Gastrocnemius medialis (tissue), 4 donors: ENCODE data around the gene CACTIN. TPM values are rescaled to one million over a fixed set of nuclear protein-coding genes. Genes with fewer than 3 reads are reported as not detected.

Experiments
- ATAC-seq, 2 donors: fragments of 150-250 bp; one replicate each; pipeline ENCODE4 v1.9.1; 2016
- DNase-seq, 2 donors: peaks; one replicate each; pipeline ENCODE4 v3.0.0-alpha.2; 2019
- H3K27ac ChIP-seq, 4 donors: fragments of 200-600 bp; sonication (generic); 1 replicate in 1 of 4; 2 replicates in 3 of 4; pipeline ENCODE4 v1.5.1; 2016 to 2018; ENCODE audit warnings: mild to moderate bottlenecking in 2 of 4, moderate library complexity in 1 of 4
- H3K27me3 ChIP-seq, 3 donors: fragments of 200-600 bp; sonication (generic) in 2 of 3; 1 replicate in 1 of 3; 2 replicates in 2 of 3; pipeline versions ENCODE4 v1.5.1 to v1.6.0; 2016 to 2019; ENCODE audit warnings: mild to moderate bottlenecking in 1 of 3, moderate library complexity in 1 of 3
- H3K36me3 ChIP-seq, 2 donors: fragments of 200-600 bp; sonication (generic) in 1 of 2; one replicate each; pipeline ENCODE4 v1.5.1; 2017 to 2018
- H3K4me1 ChIP-seq, 2 donors: fragments of 200-600 bp; sonication (generic) in 1 of 2; one replicate each; pipeline ENCODE4 v1.5.1; 2016 to 2017; ENCODE audit warnings: mild to moderate bottlenecking in 2 of 2
- H3K4me3 ChIP-seq, 4 donors: fragments of 200-600 bp; sonication (generic) in 3 of 4; 1 replicate in 1 of 4; 2 replicates in 3 of 4; pipeline ENCODE4 v1.5.1; 2016 to 2019; ENCODE audit warnings: mild to moderate bottlenecking in 2 of 4
- H3K9me3 ChIP-seq, 3 donors: fragments of 200-600 bp; sonication (generic) in 2 of 3; 1 replicate in 1 of 3; 2 replicates in 2 of 3; pipeline ENCODE4 v1.5.1; 2016 to 2019
- POLR2A ChIP-seq, 2 donors: fragments of 450-650 bp; IDR thresholded peaks; one replicate each; pipeline ENCODE4 v1.6.1; 2017; ENCODE audit warnings: antibody characterized with exemption in 2 of 2, mild to moderate bottlenecking in 2 of 2, moderate library complexity in 2 of 2
- in situ Hi-C, 4 donors: fragments of 200-750 bp; cut with MboI; loops; one replicate each; pipeline versions ENCODE4 v1.15.0 to v1.8.0; 2017; ENCODE audit warnings: low sequenced_read_pairs in 4 of 4
- intact Hi-C: fragments of 100-400 bp; cut with DNase I; formaldehyde crosslinking; loops from one replicate; pipeline ENCODE4 v1.15.1; 2023; ENCODE audit warnings: low total_unique reads
- total RNA-seq, 4 donors: library from RNA; depleted of rRNA; stranded (reverse); fragments of >200 nt; gene quantifications; one replicate each; pipeline versions ENCODE4 v1.1.0 to v1.2.3, GENCODE V29; 2016
- TF ChIP-seq, protein P1 (sequence below), 5 experiments: fragments of 450-650 bp in 3 of 5; fragments of 200-600 bp in 2 of 5; sonication (generic) in 2 of 5; IDR thresholded peaks in 4 of 5; conservative IDR thresholded peaks in 1 of 5; 1 replicate in 4 of 5; 2 replicates in 1 of 5; pipeline ENCODE4 v1.5.1; 2016 to 2019; ENCODE audit warnings: antibody characterized with exemption in 5 of 5, mild to moderate bottlenecking in 3 of 5, moderate library complexity in 3 of 5

CACTIN gene
- total RNA-seq, 4 donors from 2014 or later = 19.5 to 28.4 (median 27.4) TPM

DNA sequence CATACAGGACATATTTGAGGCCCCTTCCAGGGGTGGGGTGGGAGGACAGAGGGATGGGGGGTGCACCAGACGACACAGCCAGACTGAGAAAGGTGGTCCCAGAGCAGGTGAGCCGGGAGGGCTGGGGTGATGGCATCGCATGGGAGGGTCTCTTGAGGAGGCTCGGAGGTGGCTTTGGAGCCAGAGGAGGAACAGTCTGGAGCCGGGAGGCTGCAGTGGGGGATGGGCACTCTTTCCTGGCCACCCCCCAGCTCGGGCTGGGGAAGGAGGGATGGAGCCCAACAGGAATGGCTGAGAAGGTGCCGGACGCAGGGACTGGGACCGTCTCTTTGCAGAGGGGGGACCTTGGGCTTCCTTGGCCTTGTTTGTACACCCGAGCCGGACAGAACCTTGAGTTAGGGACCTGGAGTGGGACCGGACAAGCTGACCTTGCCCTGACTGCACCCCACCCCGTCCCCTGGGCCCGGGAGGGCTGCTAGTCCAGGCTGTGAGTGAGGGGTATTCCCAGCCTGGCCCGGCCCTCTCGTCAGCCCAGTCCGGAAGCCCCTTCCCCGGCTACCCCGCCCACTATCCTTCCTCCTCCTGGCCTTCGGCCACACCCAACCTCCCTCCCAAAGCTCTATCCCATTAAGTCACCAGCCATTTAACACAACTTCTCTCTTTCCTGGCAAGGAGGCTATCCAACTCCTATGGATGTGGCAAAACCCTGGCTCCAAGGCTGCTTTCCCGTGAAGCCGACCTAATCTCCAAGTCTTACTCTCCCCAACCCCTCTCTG, 19.1 kb downstream of the CACTIN start:
- TF ChIP-seq, protein P1, sequence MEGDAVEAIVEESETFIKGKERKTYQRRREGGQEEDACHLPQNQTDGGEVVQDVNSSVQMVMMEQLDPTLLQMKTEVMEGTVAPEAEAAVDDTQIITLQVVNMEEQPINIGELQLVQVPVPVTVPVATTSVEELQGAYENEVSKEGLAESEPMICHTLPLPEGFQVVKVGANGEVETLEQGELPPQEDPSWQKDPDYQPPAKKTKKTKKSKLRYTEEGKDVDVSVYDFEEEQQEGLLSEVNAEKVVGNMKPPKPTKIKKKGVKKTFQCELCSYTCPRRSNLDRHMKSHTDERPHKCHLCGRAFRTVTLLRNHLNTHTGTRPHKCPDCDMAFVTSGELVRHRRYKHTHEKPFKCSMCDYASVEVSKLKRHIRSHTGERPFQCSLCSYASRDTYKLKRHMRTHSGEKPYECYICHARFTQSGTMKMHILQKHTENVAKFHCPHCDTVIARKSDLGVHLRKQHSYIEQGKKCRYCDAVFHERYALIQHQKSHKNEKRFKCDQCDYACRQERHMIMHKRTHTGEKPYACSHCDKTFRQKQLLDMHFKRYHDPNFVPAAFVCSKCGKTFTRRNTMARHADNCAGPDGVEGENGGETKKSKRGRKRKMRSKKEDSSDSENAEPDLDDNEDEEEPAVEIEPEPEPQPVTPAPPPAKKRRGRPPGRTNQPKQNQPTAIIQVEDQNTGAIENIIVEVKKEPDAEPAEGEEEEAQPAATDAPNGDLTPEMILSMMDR (IDR thresholded peaks at IDR 0.05 in 4 of 5, conservative IDR thresholded peaks at IDR 0.05 in 1 of 5) = no peak
- peak in 1 of 2 donors; percentile 19 for TF ChIP-seq POLR2A (IDR thresholded peaks at IDR 0.05)
- Histone ChIP-seq H3K4me3 (peak overlapping the region; percentile 53 to 58 (median 56)), H3K27ac (peak overlapping the region; percentile 62 to 80 (median 74)), H3K36me3 (peaks cover 3 to 22% of the 10 kb centered on the region in 2 donors), H3K4me1 (peaks cover 8 to 23% of the 10 kb centered on the region in 2 donors), H3K9me3 (no peaks in the 10 kb centered on the region), H3K27me3 (peaks cover 20 to 21% (median 20%) of the 10 kb centered on the region in 3 donors)
- in situ Hi-C loops (no loop called here), intact Hi-C loops (no loop called here)
- DNase-seq (no peak), ATAC-seq (peak; percentile 30 to 31)

DNA sequence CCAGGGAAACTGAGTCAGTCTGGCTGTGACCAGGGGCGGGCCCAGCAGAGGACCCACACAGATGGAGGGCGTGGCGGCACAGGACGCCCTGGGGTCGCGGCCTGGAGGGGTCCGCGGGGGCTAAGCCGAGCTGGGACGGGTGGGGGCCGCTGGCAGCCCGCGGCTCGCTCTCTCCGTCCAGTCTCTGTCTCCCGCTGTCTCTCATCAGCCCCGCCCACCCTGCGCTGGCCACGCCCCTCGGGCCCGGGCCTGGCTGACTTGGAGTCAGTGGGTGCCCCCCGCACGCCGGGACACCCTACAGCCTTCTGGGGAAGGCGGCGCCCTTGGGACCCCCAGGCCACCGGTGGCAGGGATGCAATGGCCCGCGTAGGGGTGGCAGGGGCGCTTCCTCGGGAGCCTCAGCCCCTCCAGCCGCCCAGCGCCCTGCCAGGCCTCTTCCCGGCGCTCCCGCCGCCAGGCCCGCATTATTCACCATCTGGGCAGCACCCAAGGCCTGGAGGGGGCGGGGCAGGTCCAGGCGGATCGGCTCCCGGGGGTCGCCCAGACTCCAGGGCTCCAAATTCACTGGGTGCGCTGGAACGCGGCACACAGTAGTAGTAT, 19.8 kb downstream of the CACTIN start, which contains the start of gene TBXA2R:
TBXA2R (minus strand) TSS at position 186 of the 600 bp plus-strand sequence. CDS start 6,241 bp downstream, outside the sequence.
- peaks cover 2 to 15% of the 10 kb centered on the region in 2 donors for H3K36me3 ChIP-seq
- ATAC-seq (peak; percentile 44 to 45), DNase-seq (peak in 1 of 2 donors; percentile 28)
- intact Hi-C loops = no loop called here
- H3K4me3 ChIP-seq = peak within 1 kb of the TSS; percentile 53 to 58 (median 56)
- TF ChIP-seq, protein P1 (IDR thresholded peaks at IDR 0.05 in 4 of 5, conservative IDR thresholded peaks at IDR 0.05 in 1 of 5) = no peak
- TF ChIP-seq POLR2A (IDR thresholded peaks at IDR 0.05) = peak in 1 of 2 donors; percentile 19
- in situ Hi-C loops = no loop called here
- H3K4me1 ChIP-seq = peaks cover 8 to 23% of the 10 kb centered on the region in 2 donors
- H3K27ac ChIP-seq = peak within 1 kb of the TSS; percentile 62 to 80 (median 74)
- H3K27me3 ChIP-seq = peaks cover 20 to 24% (median 21%) of the 10 kb centered on the region in 3 donors
- no peaks in the 10 kb centered on the region for H3K9me3 ChIP-seq

DNA sequence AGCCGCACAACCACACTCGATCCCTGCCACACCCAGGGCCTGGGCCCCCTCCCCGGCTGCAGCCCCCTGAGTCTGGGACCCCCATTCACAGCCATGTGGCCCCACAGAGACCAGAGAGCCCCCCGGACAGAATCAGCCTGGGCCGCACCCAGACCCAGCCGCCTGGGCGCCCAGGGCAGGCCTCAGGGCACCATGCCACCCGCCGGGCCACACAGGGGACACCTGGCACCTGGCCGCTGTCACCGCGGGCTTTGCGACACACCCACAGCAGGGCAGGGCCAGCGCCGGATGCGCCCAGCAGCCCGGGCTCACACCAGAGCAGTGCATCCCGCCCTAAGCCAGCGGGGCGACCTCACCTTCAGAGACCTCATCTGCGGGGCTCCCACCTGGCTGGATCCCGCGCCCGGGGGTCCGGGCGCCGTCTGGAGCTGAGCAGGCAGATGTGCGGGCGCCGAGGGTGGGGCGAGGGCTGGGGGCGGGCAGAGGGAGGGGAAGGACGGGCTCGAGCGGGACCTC, 20.4 kb downstream of the CACTIN start:
- ATAC-seq = no peak
- no peak for DNase-seq
- Histone ChIP-seq H3K27ac (peak overlapping the region; percentile 62 to 80 (median 74)), H3K9me3 (no peaks in the 10 kb centered on the region), H3K36me3 (peaks cover 0 to 10% of the 10 kb centered on the region in 2 donors), H3K4me1 (peaks cover 8 to 23% of the 10 kb centered on the region in 2 donors), H3K4me3 (peak overlapping the region; percentile 53 to 58 (median 56)), H3K27me3 (peaks cover 20 to 24% (median 21%) of the 10 kb centered on the region in 3 donors)
- intact Hi-C loops = no loop called here
- in situ Hi-C loops = no loop called here
- TF ChIP-seq, protein P1 (IDR thresholded peaks at IDR 0.05 in 4 of 5, conservative IDR thresholded peaks at IDR 0.05 in 1 of 5) = no peak
- TF ChIP-seq POLR2A (IDR thresholded peaks at IDR 0.05) = no peak

DNA sequence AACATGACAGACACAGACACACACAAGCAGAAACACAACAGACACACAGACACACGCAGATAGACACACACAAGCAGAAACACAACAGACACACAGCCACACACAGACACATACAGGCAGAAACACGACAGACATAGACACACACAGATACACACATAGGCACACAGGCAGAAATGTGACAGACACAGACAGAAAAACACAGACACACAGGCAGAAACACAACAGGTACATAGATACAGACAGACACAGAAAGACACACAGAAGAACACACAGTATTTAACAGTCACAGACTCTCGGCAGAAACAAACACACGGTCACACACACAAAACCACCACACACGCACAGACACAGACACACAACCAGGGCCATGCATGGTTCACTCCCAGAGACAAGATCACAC, 20.8 kb downstream of the CACTIN start:
- H3K4me3 ChIP-seq = peak overlapping the region; percentile 53 to 58 (median 56)
- in situ Hi-C loops = no loop called here
- H3K36me3 ChIP-seq = peaks cover 0 to 6% of the 10 kb centered on the region in 2 donors
- no peak for ATAC-seq
- DNase-seq = no peak
- peaks cover 20 to 24% (median 21%) of the 10 kb centered on the region in 3 donors for H3K27me3 ChIP-seq
- intact Hi-C loops = no loop called here
- H3K27ac ChIP-seq = peak overlapping the region; percentile 62 to 80 (median 74)
- no peak for TF ChIP-seq POLR2A (IDR thresholded peaks at IDR 0.05)
- TF ChIP-seq, protein P1 (IDR thresholded peaks at IDR 0.05 in 4 of 5, conservative IDR thresholded peaks at IDR 0.05 in 1 of 5) = no peak
- no peaks in the 10 kb centered on the region for H3K9me3 ChIP-seq
- H3K4me1 ChIP-seq = peaks cover 8 to 23% of the 10 kb centered on the region in 2 donors
